GM12878 (cell line): ENCODE results near the gene ZNG1F.
"Not testable (repeated sequence)": the region's sequence is repeated elsewhere in the genome, so short reads cannot be mapped to it uniquely, and the experiment has no call there.

ENCODE experiments used
- MEF2B ChIP-seq: fragments of 450-650 bp; IDR thresholded peaks from 2 replicates; pipeline ENCODE4 v1.6.1; 2018; ENCODE audit warnings: mild to moderate bottlenecking, moderate library complexity; ENCODE audit not compliant: partially characterized antibody, poor library complexity, severe bottlenecking
- NR2C2 ChIP-seq: IDR thresholded peaks from 2 replicates; pipeline ENCODE4 v1.6.1; 2011; ENCODE audit warnings: borderline replicate concordance, low read depth; ENCODE audit not compliant: control insufficient read depth, insufficient read length
- SMC3 ChIP-seq: IDR thresholded peaks from 2 replicates; pipeline ENCODE4 v1.6.1; 2011; ENCODE audit warnings: low read length, improper control_type of control experiment, borderline replicate concordance
- TCF12 ChIP-seq: IDR thresholded peaks from 2 replicates; pipeline ENCODE4 v1.6.1; 2011; ENCODE audit warnings: low read depth, mild to moderate bottlenecking, low read length

GRCh38 chr9:41230418-41230817, 41.3 kb upstream of the ZNG1F start:
- not testable (repeated sequence) for TF ChIP-seq TCF12, MEF2B, NR2C2, SMC3
